Measurements from ENCODE around the gene LRRC74B. TPM values are rescaled to one million over a fixed set of nuclear protein-coding genes. Genes with fewer than 3 reads are reported as not detected.
"Not testable (repeated sequence)": the region's sequence is repeated elsewhere in the genome, so short reads cannot be mapped to it uniquely, and the experiment has no call there.

Gene LRRC74B
- total RNA-seq, 1 donor from 2014 or later: not detected

DNA sequence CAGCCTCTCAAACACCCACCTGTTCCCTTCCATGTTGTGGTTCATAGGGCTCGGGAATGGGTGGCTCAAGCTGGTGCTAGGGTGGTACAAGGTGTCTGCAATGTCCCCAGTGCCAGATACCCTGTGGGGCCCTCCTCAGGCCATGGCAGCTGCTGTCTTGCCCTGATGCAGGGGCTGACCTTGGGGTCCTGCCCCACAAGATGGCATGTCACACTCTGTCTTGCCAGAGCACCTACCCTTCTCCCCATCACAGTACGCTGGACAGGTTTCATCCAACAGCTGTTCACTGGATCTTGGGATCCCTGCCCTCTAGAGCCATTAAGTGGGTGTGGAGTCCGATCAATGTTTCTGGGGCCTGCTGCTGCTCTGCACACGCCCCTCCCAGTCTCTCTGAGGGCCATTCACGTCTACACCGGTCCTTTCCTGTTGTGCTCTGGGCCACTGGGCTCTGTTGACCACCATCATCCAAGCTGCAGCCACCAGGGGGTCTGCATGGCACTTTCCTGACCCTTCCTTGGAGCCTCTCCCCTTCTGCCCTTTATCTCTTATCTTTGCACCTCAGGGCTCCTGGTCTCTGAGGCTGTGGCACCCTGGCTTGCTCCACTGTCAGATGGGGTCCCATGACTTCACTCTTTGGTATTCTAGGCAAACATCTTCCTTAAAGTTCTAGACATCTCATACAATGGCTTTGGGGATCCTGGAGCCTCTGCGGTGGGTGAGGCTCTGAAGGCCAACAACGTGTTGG lies 7.1 kb downstream of the LRRC74B start:
- ATAC-seq (no peak), DNase-seq (ENCODE audit: low spot score) (no peak)

DNA sequence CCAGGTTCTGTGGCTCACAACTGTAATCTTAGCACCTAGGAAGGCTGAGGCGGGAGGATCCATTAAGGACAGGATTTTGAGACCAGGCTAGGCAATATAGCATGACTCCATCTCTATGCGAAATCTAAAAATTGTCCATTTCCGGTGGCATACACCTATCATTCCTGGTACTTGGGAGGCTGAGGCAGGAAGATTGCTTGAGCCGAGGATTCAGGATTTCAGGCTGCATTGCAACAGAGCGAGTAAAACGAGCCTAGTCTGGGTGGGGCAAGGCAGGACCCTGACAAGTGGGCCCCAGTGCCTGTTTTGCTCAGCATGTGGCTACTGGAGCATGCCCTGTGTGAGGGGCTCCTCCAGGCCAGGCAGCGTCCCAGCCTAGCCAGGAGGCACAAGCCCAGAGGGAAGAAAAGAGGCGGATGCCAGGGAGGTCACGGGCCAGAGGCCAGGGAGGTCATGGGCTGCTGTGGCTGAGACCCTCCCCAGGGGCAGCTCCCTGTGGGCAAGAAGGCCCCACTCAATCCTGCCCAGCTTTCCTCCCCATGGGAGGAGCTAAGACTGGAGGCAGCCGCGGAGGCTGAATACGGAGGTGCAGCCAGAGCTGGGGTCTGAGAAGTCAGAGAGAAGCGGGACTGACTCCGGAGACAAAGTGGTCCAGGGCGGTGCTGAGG lies 8.4 kb downstream of the LRRC74B start:
- DNase-seq (ENCODE audit: low spot score): no peak
- no peak for ATAC-seq

DNA sequence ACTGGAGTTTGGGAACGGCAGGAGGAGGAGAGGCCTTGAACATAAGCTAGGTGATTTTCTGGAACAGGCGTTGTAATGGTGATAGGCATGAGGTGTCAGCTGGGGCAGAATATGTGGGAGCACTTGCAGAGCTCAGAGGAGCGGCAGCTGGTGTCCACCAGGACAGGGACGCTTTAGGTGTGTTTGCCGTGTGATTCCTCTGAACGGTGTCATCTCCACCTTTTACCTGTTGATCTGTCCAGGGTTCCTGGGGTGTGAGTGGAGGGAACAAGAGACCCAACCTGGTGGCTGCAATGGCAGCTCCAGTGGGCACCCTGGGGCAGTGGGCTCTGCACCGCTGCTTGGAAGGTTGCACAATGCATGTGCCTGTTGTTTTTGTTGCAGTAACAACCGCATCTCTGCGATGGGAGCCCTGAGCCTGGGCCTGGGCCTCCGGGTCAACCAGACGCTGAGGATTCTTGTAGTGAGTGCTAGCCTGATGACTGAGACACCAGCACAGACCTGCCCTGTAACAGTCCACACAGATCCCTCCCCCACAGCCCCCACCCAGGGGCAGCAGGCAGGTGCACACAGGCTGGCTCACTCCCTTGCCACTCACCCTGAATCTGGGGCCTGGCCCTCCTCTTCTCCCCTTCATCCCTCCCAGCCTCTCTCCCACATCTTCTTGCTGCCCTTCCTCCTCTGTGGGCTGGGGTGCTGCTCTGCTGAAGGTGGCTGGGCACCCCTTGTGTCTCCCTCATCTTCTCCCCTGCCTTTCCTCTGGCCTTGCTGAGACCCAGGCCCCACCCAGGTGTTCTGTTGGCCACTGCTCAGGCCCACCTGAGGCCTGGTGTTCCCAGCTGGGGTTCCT lies 9.2 kb downstream of the LRRC74B start:
- DNase-seq (ENCODE audit: low spot score) (no peak), ATAC-seq (no peak)

DNA sequence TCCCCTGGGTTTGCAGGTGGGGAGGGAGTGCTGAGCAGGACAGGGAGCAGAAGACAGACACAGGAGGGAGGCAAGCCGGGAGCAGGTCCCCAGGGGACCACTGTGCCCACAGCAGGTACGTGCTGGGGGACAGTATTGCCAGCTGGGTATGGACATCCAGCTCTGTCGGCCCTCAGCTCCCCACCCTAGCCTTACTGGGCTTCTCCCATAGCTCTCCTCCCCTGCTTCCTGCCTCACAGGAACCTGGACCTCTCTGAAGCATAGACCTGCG lies 9.8 kb downstream of the LRRC74B start:
- ATAC-seq (no peak), DNase-seq (ENCODE audit: low spot score) (no peak)

DNA sequence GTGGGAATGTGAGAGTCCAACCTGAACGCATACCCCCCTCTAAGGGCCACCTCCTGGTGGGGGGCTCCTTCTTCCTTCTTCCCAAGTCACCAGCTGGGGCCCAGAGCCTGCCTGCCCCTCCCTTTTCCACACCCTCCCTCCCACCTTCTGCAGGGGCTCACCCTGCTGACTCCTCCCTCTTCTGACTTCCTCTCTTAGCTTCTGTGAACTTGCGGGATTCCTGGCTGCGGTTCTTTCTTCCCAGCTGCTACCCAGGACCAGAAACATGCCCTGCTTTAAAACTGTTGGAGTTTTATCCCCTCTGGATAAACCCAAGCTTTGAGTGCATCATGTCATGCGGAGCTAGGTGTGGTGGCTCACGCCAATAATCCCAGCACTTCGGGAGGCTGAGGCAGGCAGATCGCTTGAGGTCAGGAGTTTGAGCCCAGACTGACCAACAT lies 10.2 kb downstream of the LRRC74B start:
- DNase-seq (ENCODE audit: low spot score): no peak
- no peak for ATAC-seq

DNA sequence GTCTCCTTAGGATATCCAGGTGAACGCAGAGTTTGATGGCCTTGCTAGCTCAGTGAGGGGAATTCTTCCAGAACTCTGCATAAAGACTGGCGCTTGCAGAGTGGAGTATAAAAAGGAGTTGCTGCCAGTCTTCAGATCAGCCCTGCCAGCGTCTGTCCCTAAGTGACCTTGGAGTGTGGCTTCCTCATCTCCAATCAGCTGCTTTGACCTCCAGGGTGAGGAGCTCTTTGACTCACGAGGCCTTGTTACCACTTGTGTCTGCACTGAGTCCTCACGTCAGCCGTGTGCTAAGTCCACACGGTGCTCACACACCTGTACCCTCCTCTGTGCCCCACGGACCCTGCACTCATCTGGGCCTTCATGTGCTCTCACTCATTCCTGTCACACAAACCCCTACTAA lies 14.6 kb downstream of the LRRC74B start:
- not testable (repeated sequence) for ATAC-seq; DNase-seq (ENCODE audit: low spot score)

DNA sequence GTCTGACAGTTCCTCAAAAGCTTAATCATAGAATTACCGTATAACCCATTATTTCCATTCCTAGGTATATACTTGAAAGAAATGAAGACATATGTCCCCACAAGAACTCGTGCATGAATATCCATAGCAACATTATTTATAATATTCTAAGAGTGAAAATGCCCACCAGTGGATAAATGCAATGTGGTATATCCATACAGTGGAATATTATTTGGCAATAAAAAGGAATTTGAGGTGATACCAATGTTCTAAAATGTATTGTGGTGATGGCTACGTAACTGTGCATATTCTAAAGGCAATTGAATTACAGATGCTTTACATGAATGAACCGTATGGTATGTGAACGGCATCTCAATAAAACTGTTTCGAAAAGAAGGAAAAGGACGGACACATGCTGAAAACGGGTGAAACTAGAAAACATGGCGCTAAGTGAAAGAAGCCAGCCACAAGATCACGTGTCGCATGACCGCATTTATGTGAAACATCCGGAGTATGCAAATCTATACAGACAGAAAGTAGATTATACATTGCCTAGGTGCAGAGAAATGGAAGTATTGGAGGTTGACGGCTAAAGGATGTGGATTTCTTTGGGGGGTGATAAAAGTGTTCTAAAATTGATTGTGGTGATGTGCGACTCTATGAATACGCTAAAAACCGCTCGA lies 16.0 kb downstream of the LRRC74B start:
- DNase-seq (ENCODE audit: low spot score); ATAC-seq: not testable (repeated sequence)

DNA sequence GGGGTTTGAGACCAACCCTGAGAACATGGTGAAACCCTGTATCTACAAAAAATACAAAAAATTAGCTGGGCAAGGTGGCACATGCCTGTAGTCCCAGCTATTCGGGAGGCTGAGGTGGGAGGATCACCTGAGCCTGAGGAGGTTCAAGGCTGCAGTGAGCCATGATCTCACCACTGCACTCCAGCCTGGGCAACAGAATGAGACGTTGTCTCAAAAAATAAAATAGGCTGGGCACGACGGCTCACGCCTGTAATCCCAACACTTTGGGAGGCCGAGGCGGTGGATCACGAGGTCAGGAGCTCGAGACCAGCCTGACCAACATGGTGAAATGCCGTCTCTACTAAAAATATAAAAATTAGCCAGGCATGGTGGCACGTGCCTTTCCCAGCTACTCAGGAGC lies 18.7 kb downstream of the LRRC74B start:
- DNase-seq (ENCODE audit: low spot score); ATAC-seq: not testable (repeated sequence)

DNA sequence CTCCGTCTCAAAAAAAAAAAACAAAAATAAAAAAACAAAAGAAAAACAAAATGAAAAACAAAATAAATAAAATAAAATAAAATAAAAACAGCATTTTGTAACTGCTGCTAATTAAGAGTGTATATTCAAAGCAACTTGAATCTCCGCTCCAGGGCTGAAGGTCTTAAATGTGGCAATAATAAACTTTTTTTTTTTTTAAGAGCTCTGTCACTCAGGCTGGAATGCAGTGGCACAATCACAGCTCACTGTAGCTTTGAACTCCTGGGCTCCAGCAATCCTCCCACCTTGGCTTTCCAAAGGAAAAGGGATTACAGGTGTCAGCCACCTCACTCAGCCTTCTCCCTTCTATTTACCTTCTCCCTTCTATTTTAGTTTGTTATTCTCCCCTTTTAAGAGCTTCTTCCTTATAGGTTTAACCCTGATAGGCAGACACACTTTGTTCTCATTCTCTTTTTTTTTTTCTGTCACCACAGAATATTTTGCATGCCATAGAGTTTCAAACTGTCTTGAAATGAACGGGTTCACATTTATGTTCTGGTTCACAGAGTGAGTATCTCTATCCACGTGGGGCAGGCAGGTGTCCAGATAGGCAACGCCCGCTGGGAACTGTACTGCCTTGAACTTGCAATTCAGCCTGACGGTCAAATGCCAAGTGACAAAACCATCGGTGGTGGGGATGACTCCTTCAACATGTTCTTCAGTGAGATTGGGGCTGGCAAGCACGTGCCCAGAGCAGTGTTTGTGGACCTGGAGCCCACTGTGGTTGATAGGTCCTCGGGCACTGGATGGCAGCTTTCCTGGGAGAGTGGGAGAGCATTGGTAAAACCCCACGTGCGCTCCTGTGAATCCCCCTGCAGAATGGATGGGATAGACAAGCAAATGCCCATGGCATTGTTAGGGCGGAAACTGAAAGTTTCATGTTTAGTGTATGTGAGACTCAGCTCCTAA lies 19.4 kb downstream of the LRRC74B start:
- ATAC-seq: peak; percentile 31
- DNase-seq (ENCODE audit: low spot score): no peak

DNA sequence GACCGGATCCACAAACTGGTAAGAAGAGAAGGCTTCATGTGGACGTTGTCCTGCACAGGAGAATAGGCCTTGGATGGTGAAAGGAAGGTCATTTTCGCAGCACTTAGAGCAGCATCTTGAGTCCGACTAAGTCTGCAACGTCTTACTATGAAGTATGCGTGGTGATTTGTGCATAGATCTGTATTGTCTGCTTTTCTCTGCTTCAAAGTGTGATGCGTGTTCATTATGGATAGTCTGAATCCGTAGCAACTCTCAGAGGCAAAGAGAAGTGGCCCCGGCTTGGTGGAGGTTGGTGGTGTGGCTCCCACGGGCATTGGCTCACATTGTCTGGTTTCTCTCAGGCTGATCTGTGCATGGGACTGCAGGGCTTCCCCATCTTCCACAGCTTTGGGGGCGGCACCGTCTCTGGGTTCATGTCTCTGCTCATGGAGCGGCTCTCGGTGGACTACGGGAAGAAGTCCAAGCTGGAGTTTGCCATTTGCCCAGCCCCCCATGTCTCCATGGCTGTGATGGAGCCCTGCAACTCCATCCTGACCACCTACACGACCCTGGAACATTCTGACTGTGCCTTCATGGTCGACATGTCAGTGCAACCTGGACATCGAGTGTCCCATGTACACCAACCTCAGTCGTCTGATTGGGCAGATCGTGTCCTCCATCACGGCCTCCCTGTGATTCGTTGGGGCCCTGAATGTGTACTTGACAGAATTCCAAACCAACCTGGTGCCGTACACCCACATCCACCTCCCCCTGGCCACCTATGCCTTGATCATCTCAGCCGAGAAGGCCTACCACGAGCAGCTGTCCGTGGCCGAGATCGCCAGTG lies 21.5 kb downstream of the LRRC74B start:
- DNase-seq (ENCODE audit: low spot score): no peak

DNA sequence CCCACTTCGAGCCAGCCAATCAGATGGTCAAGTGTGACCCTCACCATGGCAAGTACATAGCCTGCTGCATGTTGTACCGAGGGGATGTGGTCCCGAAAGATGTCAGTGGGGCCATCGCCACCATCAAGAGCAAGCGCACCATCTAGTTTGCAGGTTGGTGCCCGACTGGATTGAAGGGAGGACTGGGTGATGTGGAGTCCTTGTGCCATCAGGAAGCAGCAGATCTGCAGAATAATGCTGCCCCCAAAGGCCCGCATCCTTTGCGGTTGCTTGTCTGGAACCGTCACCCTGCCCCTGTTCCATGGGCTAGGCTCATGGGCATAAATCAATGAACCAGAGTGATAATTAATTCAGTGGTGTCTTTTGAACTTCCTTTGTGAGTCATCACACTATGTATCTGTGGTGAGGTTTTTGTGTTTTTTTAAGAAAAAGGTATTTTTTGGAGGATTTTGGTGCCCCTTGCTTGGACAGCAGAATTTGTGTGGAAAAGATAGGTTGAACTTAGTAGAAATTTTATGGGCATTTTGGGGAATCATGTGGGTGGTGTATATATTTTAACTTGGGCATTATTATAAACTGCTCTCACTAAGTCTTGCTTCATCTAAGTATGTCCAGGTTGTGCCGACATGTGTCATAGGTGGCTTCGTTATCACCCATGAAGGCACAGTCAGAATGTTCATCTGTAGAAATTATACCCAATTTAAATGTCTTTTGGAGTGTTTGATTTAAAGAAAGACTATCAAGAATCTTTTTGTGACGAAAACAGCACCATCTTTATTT lies 22.3 kb downstream of the LRRC74B start:
- ATAC-seq (no peak), DNase-seq (ENCODE audit: low spot score) (no peak)

More for the DNA sequence above, 21.5 kb downstream of the LRRC74B start:
- no peak for ATAC-seq

DNA sequence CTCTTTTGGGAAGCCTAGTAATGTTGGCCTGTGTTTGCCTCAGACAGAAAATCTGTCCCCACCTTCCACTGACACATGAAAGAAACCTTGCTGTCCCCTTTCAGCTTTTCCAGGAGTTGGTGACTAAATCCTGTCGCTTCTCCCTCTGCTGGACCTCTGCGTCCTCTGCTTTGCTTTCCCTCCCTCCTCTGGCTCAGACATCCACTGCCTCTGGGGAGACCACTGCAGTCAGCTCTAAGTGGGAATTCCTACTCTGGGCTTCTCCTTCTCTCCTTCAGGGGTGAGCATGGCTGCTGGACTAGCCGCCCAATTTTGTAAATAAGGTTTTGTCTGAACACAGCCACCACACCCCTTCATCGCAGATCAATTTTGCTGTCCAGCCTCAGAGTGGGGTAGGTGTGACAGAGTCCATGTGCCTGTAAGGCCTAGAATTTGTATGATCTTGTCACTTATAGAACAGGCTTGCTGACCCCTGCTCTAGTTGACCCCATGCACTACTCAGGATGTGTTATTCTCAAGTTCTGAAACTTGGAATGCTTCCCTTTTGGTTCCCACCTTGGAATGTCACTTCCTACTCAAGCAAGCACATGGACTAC lies 23.0 kb downstream of the LRRC74B start:
- ATAC-seq (no peak), DNase-seq (ENCODE audit: low spot score) (no peak)

DNA sequence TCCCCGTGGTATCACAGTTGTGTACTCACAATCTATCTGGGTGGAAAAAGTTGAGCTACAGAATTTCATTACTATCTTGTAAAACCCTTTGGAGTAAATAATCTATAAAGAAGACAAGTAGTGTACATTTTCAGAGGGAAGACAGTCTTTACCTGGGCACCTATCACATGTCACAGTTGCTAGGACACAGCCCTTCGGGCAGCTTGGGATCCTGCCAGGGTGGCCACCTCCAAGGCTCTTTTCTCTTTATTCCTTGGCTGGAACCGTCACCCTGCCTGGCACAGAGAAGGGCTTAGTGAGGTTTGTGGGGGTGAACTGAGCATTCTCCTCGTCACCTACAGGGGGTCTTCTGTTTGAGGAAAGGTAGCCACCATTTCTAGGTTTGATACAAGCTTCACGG lies 23.6 kb downstream of the LRRC74B start:
- ATAC-seq: no peak
- no peak for DNase-seq (ENCODE audit: low spot score)

DNA sequence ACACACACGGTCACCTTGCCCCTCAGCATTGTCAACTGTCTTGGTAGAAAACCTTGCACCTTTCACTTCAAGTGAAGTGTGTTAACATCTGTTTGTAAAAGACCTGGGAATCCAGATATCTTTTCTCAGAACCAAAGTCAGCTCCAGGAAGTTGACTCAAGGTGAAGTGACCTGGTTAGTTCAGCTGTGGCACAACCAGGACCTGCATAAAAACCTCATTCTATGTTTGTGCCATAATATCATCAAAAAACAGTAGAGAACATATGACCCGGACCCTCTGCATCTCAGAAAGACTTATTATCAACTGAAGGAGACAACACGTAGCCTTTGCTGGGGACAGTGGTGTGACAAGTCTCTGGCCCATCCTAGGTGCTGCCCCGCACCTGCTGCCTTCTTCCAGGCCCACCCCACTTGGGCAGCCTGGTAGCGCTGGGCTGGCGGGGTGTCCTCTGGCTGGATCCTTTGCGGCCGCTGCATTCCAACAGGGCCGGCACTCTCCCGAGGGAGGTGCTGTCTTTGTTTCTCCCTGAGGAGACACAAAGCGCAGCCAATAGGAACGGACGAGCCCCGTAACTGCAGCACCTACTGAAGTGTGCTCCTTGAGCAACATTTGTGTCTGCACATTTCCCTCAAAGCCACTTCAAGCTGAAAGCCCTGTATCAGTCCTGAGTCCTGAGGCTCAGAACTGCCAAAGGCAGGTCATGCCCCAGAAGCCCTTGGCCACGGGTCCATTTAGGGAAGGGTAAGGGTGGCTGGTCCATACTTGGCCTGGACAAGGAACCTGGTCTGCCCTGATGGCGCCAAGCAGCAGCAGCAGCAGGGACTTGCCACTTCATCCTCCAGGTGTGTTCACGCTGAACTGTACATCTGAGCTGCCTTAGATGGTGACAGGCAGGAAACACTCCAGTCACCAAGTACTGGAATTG lies 25.2 kb downstream of the LRRC74B start:
- ATAC-seq (no peak), DNase-seq (ENCODE audit: low spot score) (no peak)

DNA sequence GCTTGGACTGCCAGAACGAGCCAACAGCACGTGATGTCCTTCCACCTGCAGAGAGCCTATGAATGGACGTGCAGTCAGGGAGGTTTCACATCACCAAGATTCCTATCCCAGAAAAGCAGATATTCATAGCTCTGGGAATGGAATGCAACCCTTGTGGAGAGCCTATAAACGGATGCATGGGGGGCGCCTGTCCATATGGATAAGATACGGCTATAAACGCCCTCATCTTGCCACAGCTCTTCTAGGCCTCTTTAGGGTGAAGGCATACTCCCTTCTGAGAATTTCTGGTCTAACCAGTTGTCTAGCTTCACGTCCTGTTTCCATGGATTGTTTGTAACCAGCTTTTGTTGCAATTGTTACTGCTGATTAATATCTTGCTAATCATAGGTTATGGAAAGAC lies 26.1 kb downstream of the LRRC74B start:
- not testable (repeated sequence) for DNase-seq (ENCODE audit: low spot score); ATAC-seq

DNA sequence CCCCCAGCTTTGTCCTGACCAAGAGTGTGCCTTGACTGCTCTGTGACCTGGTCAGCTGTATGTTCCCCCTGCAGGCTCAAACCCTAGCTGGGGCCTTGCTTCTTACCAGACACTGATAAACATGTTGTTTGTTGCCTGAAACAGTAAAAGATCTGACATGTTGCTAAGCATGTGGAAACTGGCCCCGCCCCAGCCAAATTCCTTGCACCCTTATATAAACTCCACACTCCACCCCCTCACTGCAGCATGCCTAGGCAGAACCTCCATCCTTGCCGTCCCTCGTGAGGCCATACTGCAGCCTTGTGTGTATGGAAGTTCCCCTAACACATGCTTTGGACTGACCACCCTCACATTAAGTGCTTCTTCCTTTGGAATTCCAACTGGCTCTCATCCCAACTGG lies 27.3 kb downstream of the LRRC74B start:
- ATAC-seq: no peak
- no peak for DNase-seq (ENCODE audit: low spot score)

DNA sequence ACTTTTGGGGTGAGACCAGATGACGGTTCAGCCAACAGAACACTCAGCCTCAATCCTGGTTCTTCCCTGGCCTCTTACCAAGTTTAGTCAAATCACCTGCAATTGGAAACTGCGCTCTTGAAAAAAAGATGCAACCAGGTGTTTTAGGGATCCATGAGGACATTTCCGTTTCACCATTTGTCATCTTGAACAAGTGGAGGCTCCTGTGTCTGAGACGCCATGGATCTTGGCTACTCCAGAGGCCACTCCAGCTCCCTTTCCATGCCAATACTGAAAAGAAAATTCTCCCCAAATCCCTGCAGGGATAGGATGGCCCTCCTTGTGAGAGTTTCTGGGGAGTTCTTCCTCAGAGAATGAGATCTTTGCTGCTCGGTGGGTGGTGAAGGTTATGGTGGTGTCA lies 27.7 kb downstream of the LRRC74B start:
- ATAC-seq (no peak), DNase-seq (ENCODE audit: low spot score) (no peak)
